AG09309 (cell line): ENCODE measurements around the gene AP3B1.

ENCODE experiments used
- DNase-seq: peaks from one replicate; pipeline ENCODE4 v3.0.0-alpha.2; 2010; ENCODE audit warnings: low read depth
- H3K4me3 ChIP-seq: 2 replicates; pipeline ENCODE4 v1.5.1; 2011; ENCODE audit warnings: mild to moderate bottlenecking, low read depth, low read length, moderate library complexity; ENCODE audit not compliant: control insufficient read depth
- TF ChIP-seq, protein P1 (sequence below): IDR thresholded peaks from 2 replicates; pipeline ENCODE4 v1.5.1; 2011; ENCODE audit warnings: mild to moderate bottlenecking, low read depth, low read length, inconsistent platforms; ENCODE audit not compliant: insufficient read depth, control insufficient read depth; ENCODE audit errors: missing control alignments

The AP3B1 gene

GRCh38 chr5:78294248-78295034, at the start of gene AP3B1:
AP3B1 (minus strand) TSS chr5:78294698; CDS start chr5:78294579, 119 bp downstream.
- H3K4me3 ChIP-seq, result peak within 1 kb of the TSS; percentile 100
- DNase-seq, result peak; percentile 93
- TF ChIP-seq, protein P1, sequence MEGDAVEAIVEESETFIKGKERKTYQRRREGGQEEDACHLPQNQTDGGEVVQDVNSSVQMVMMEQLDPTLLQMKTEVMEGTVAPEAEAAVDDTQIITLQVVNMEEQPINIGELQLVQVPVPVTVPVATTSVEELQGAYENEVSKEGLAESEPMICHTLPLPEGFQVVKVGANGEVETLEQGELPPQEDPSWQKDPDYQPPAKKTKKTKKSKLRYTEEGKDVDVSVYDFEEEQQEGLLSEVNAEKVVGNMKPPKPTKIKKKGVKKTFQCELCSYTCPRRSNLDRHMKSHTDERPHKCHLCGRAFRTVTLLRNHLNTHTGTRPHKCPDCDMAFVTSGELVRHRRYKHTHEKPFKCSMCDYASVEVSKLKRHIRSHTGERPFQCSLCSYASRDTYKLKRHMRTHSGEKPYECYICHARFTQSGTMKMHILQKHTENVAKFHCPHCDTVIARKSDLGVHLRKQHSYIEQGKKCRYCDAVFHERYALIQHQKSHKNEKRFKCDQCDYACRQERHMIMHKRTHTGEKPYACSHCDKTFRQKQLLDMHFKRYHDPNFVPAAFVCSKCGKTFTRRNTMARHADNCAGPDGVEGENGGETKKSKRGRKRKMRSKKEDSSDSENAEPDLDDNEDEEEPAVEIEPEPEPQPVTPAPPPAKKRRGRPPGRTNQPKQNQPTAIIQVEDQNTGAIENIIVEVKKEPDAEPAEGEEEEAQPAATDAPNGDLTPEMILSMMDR, result no peak

GRCh38 chr5:78341440-78341839, 46.9 kb upstream of the AP3B1 start:
- DNase-seq, result no peak
- no peak overlapping the region for H3K4me3 ChIP-seq
- TF ChIP-seq, protein P1, result no peak

DNA sequence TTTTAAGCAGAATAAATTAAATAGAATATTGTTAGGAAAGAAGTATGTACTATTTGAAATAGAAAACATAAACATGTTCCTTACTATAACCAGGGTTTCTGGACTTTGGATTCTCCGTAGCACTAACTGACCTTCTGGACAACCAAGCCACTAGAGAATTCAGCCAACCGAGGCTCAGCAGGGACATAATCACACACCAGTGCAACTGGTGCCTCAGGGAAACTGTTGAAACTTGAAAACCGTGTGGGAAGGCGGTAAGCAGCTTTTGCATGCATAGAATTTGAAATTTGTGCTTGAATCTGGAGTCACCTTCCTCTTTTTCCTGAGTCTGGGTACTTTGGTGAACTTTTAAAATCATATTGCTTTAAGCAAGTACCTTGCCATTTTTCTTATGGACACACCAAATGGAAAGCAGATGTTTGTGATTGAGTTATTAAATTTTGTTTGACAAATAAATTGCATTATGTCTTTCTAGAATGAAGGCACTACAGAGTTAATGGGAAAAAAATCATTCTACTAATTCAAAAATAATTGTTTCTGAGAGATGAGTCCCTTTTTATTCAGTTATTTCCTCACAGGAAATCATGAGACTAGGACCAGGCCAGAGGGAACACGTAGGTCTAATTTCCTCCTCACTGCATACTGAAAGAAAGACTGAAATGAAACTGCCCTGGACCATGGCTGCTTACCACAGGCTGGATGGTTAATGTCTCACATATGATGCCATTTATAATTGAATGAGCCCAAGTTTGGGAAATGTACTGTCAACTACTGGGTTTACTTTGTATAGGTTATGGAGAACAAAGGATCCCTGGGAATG, 45.3 kb upstream of the AP3B1 start:
- TF ChIP-seq, protein P1, result no peak
- H3K4me3 ChIP-seq, result no peak overlapping the region
- DNase-seq, result no peak

- DNase-seq, result no peak
- H3K4me3 ChIP-seq, result no peak overlapping the region
- TF ChIP-seq, protein P1, result no peak
These were observed 42.2 kb upstream of the AP3B1 start for GRCh38 chr5:78336698-78337097.

- no peak for DNase-seq
- TF ChIP-seq, protein P1, result no peak
These were observed 41.5 kb upstream of the AP3B1 start for GRCh38 chr5:78335976-78336375.

DNA sequence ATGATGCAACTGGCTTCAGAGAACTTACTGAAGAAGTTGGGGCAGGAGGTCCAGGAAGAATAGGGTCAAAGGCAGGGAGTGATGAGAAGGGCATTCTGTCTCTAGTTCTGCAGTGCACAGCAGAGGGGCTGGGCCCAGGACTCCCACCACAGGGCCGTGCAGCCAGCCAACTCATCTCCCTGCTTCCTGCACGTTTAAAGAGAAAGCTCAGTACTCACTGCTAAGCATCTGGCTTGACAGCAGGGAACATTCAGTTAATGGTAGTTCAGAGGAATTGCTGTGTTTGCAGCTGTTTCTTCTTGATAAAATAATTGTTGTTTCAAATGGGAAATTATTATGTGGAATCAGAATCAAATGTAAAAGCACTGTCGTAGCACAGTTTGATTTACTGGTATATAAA, 40.3 kb upstream of the AP3B1 start:
- no peak for DNase-seq
- H3K4me3 ChIP-seq, result no peak overlapping the region
- TF ChIP-seq, protein P1, result no peak

More at GRCh38 chr5:78335976-78336375, 41.5 kb upstream of the AP3B1 start:
- H3K4me3 ChIP-seq, result no peak overlapping the region
